Esophagus squamous epithelium (tissue), 4 donors: Measurements from ENCODE around the gene TTC21A.

Experiments used
- CTCF ChIP-seq, 6 experiments: fragments of 450-650 bp in 4 of 6; fragments of 200-600 bp in 2 of 6; sonication (generic) in 2 of 6; IDR thresholded peaks; one replicate each; pipeline ENCODE4 v1.5.1; 2016 to 2019; ENCODE audit warnings: antibody characterized with exemption in 6 of 6, mild to moderate bottlenecking in 4 of 6, moderate library complexity in 4 of 6
- POLR2A ChIP-seq, 4 donors: fragments of 450-650 bp; IDR thresholded peaks; one replicate each; pipeline ENCODE4 v1.6.1; 2017; ENCODE audit warnings: antibody characterized with exemption in 4 of 4, mild to moderate bottlenecking in 4 of 4, moderate library complexity in 3 of 4

GRCh38 chr3:39099242-39099641 lies 8.2 kb upstream of the TTC21A start:
- no peak for TF ChIP-seq CTCF (IDR thresholded peaks at IDR 0.05)
- no peak for TF ChIP-seq POLR2A (IDR thresholded peaks at IDR 0.05)
